Fibroblast of lung (primary cell): ENCODE results near the gene STPG1. TPM values are rescaled to one million over a fixed set of nuclear protein-coding genes. Genes with fewer than 3 reads are reported as not detected.

Experiments used
- DNase-seq, 2 donors: peaks; one replicate each; pipeline versions ENCODE4 v3.0.0 to v3.0.0-alpha.2; 2010; ENCODE audit warnings: low read depth in 2 of 2
- H2AFZ ChIP-seq: 2 replicates; pipeline ENCODE4 v1.5.1; 2012; ENCODE audit warnings: low read length, control low read depth, inconsistent platforms
- H3K27ac ChIP-seq: 2 replicates; pipeline ENCODE4 v1.5.1; 2011; ENCODE audit warnings: low read length, control low read depth; ENCODE audit not compliant: insufficient read depth
- H3K27me3 ChIP-seq: 2 replicates; pipeline ENCODE4 v1.5.1; 2011; ENCODE audit warnings: mild to moderate bottlenecking, low read length; ENCODE audit not compliant: control insufficient read depth, insufficient read depth
- H3K36me3 ChIP-seq: 2 replicates; pipeline ENCODE4 v1.5.1; 2011; ENCODE audit warnings: low read length; ENCODE audit not compliant: control insufficient read depth, insufficient read depth
- H3K4me1 ChIP-seq: 2 replicates; pipeline ENCODE4 v1.5.1; 2011; ENCODE audit warnings: low read length; ENCODE audit not compliant: control insufficient read depth, insufficient read depth; ENCODE audit errors: extremely low read depth
- H3K4me2 ChIP-seq: 2 replicates; pipeline ENCODE4 v1.5.1; 2011; ENCODE audit warnings: low read length, control low read depth; ENCODE audit not compliant: insufficient read depth; ENCODE audit errors: extremely low read depth
- H3K4me3 ChIP-seq, 4 experiments: fragments of 200-600 bp in 1 of 4; sonication (generic) in 1 of 4; replicated peaks in 1 of 4; 2 replicates each; pipeline ENCODE4 v1.5.1; 2011 to 2016; ENCODE audit warnings: low read length in 4 of 4, low read depth in 3 of 4, mild to moderate bottlenecking in 3 of 4, control low read depth in 2 of 4, inconsistent platforms in 1 of 4, mixed read lengths in 1 of 4; ENCODE audit not compliant: insufficient read depth in 1 of 4; ENCODE audit errors: control extremely low read depth in 1 of 4
- H3K79me2 ChIP-seq: 2 replicates; pipeline ENCODE4 v1.5.1; 2012; ENCODE audit warnings: mild to moderate bottlenecking, low read length, inconsistent platforms; ENCODE audit not compliant: control insufficient read depth, insufficient read depth
- H3K9ac ChIP-seq: 2 replicates; pipeline ENCODE4 v1.5.1; 2011; ENCODE audit warnings: mild to moderate bottlenecking, low read length, control low read depth; ENCODE audit not compliant: insufficient read depth
- H3K9me3 ChIP-seq: 2 replicates; pipeline ENCODE4 v1.5.1; 2012; ENCODE audit warnings: low read depth, low read length; ENCODE audit not compliant: control insufficient read depth, insufficient read depth
- H4K20me1 ChIP-seq: 2 replicates; pipeline ENCODE4 v1.5.1; 2011; ENCODE audit warnings: low read length; ENCODE audit not compliant: control insufficient read depth, insufficient read depth; ENCODE audit errors: extremely low read depth
- EZH2 ChIP-seq: IDR thresholded peaks from 2 replicates; pipeline ENCODE4 v1.5.1; 2012; ENCODE audit warnings: low read length, control low read depth, mild to moderate bottlenecking; ENCODE audit errors: missing control alignments
- polyA plus RNA-seq, 2 donors: library from polyadenylated mRNA; depleted of rRNA in 1 of 2; stranded (reverse) in 1 of 2; unstranded in 1 of 2; fragments of >200 nt; gene quantifications; 2 replicates each; pipeline ENCODE4 v1.2.1, GENCODE V29; 2011 to 2012; ENCODE audit warnings: missing spikeins in 1 of 2
- total RNA-seq: library from RNA; depleted of rRNA; stranded (reverse); fragments of >200 nt; gene quantifications from 2 replicates; pipeline ENCODE4 v1.2.1, GENCODE V29; 2014
- TF ChIP-seq, protein P1 (sequence below), 2 donors: IDR thresholded peaks in 1 of 2; conservative IDR thresholded peaks in 1 of 2; 1 replicate in 1 of 2; 2 replicates in 1 of 2; pipeline ENCODE4 v1.5.1; 2011 to 2012; ENCODE audit warnings: low read length in 2 of 2, control low read depth in 1 of 2, inconsistent platforms in 1 of 2, low read depth in 1 of 2, mild to moderate bottlenecking in 1 of 2

STPG1 gene
- total and polyA plus RNA-seq, 2 donors (not counting 1 experiment from before 2014, with no cell fraction given): 7.9 to 8.5 TPM

DNA sequence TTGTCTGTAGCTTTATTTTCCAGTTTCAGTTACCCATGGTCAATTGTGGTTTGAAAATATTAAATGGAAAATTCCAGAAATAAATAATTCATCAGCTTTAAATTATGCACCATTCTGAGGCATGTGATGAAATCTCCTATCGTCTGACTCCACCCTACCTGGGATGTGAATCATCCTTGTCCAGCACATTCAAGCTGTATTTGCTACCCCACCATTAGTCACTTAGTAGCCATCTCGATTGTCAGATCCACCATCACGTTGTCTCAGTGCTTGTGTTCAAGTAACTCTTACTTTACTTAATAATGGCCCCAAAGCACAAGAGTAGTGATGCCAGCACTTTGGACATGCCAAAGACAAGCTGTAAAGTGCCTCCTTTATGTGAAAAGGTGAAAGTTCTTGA is 4.0 kb downstream of the STPG1 start:
- peaks cover 10% of the 10 kb centered on the region for H3K4me1 ChIP-seq

DNA sequence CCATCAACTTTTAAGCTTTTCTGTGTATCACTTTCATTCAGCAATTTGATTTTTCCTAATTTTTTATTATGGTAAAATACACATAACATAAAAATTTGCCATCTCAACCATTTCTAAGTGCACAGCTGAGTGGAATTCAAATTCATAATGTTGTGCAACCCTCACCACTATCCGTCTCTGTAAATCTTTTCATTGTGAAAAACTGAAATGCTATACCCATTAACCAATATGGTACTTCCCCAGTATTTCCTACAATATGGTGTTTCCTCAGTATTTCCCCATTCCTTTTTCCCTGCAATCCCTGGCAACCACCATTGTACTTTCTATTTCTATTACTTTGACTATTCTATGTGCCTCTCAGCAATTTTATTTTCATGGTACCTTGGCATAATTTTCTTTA is 6.8 kb downstream of the STPG1 start:
- H3K4me3 ChIP-seq: no peak overlapping the region
- no peaks in the 10 kb centered on the region for H3K9me3 ChIP-seq
- H3K27me3 ChIP-seq: no peaks in the 10 kb centered on the region
- no peak overlapping the region for H3K9ac ChIP-seq
- H3K36me3 ChIP-seq: no peaks in the 10 kb centered on the region
- peaks cover 7% of the 10 kb centered on the region for H3K4me1 ChIP-seq
- DNase-seq: no peak
- no peak overlapping the region for H3K27ac ChIP-seq
- no peaks in the 10 kb centered on the region for H4K20me1 ChIP-seq
- H3K4me2 ChIP-seq: no peak overlapping the region
- H2AFZ ChIP-seq: no peak overlapping the region
- H3K79me2 ChIP-seq: no peaks in the 10 kb centered on the region
- no peak for TF ChIP-seq EZH2
- TF ChIP-seq, protein P1, sequence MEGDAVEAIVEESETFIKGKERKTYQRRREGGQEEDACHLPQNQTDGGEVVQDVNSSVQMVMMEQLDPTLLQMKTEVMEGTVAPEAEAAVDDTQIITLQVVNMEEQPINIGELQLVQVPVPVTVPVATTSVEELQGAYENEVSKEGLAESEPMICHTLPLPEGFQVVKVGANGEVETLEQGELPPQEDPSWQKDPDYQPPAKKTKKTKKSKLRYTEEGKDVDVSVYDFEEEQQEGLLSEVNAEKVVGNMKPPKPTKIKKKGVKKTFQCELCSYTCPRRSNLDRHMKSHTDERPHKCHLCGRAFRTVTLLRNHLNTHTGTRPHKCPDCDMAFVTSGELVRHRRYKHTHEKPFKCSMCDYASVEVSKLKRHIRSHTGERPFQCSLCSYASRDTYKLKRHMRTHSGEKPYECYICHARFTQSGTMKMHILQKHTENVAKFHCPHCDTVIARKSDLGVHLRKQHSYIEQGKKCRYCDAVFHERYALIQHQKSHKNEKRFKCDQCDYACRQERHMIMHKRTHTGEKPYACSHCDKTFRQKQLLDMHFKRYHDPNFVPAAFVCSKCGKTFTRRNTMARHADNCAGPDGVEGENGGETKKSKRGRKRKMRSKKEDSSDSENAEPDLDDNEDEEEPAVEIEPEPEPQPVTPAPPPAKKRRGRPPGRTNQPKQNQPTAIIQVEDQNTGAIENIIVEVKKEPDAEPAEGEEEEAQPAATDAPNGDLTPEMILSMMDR (conservative IDR thresholded peaks at IDR 0.05 in 1 of 2, IDR thresholded peaks at IDR 0.05 in 1 of 2; ENCODE audit: low read depth in 1 of 2, low read length in 2 of 2): no peak

More for the DNA sequence above, 4.0 kb downstream of the STPG1 start:
- H2AFZ ChIP-seq: no peak overlapping the region
- DNase-seq: peak; percentile 67 to 88
- peaks cover 4% of the 10 kb centered on the region for H3K79me2 ChIP-seq
- no peak overlapping the region for H3K4me3 ChIP-seq
- H3K27ac ChIP-seq: peak overlapping the region; percentile 66
- H3K9me3 ChIP-seq: no peaks in the 10 kb centered on the region
- no peak for TF ChIP-seq EZH2
- TF ChIP-seq, protein P1 (conservative IDR thresholded peaks at IDR 0.05 in 1 of 2, IDR thresholded peaks at IDR 0.05 in 1 of 2; ENCODE audit: low read depth in 1 of 2, low read length in 2 of 2): no peak
- H3K27me3 ChIP-seq: no peaks in the 10 kb centered on the region
- H3K36me3 ChIP-seq: no peaks in the 10 kb centered on the region
- H4K20me1 ChIP-seq: no peaks in the 10 kb centered on the region
- H3K9ac ChIP-seq: no peak overlapping the region
- H3K4me2 ChIP-seq: peak overlapping the region; percentile 36

DNA sequence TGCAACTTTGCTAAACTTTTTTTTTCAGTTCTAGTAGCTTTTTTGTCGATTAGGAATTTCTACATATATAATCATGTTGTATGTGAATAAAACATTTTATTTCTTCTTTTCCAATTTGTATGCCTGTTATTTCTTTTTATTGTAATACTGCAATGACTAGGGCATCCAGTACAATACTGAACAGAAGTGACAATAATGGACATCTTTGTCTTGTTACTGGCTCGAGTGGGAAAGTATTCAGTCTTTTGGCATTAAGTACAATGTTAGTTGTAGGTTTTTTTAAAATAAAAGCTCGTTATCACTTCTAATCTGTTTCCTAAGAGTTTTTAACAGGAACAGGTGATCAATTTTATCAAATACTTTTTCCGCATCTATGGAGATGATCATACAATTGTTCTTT is 9.8 kb downstream of the STPG1 start:
- no peaks in the 10 kb centered on the region for H3K79me2 ChIP-seq
- no peak for DNase-seq
- H4K20me1 ChIP-seq: no peaks in the 10 kb centered on the region
- H3K9ac ChIP-seq: no peak overlapping the region
- H3K4me2 ChIP-seq: no peak overlapping the region
- no peaks in the 10 kb centered on the region for H3K9me3 ChIP-seq
- no peak overlapping the region for H3K27ac ChIP-seq
- H3K4me3 ChIP-seq: no peak overlapping the region
- peaks cover 8% of the 10 kb centered on the region for H3K4me1 ChIP-seq
- no peaks in the 10 kb centered on the region for H3K36me3 ChIP-seq
- no peaks in the 10 kb centered on the region for H3K27me3 ChIP-seq
- H2AFZ ChIP-seq: no peak overlapping the region
- TF ChIP-seq EZH2: no peak
- TF ChIP-seq, protein P1 (conservative IDR thresholded peaks at IDR 0.05 in 1 of 2, IDR thresholded peaks at IDR 0.05 in 1 of 2; ENCODE audit: low read depth in 1 of 2, low read length in 2 of 2): no peak
